ENCODE results near the gene KLF13.

The KLF13 gene

DNA sequence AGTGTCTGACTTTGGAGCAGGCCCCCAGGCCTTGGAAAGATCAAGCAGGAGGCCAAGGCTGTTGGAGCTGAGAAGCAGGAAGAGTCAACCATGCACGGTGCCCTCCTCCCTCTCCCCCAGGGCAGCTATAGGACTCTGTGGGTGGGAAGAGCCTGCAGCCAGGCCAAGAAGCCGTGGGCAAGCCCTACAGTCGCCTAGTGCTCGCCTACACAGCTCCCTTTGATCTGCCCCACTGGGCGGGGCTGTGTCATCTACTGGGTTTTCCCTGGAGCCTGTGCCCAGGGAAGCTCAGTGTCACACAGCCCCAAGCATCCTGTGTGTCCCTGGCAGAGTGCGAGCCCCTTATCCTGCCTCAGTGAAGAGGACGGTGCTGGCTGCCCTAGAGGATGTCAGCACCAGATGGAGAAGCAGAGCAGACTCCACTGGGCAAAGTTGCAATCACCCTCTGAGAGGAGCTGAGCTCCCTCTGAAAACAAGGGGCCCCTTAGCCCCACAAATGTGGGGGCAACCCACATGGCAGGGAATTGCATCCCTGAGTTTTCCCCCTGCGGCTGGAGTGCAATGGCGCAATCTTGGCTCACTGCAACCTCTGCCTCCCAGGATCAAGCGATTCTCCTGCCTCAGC lies 72.2 kb downstream of the KLF13 start:
- TF ChIP-seq, protein P1, sequence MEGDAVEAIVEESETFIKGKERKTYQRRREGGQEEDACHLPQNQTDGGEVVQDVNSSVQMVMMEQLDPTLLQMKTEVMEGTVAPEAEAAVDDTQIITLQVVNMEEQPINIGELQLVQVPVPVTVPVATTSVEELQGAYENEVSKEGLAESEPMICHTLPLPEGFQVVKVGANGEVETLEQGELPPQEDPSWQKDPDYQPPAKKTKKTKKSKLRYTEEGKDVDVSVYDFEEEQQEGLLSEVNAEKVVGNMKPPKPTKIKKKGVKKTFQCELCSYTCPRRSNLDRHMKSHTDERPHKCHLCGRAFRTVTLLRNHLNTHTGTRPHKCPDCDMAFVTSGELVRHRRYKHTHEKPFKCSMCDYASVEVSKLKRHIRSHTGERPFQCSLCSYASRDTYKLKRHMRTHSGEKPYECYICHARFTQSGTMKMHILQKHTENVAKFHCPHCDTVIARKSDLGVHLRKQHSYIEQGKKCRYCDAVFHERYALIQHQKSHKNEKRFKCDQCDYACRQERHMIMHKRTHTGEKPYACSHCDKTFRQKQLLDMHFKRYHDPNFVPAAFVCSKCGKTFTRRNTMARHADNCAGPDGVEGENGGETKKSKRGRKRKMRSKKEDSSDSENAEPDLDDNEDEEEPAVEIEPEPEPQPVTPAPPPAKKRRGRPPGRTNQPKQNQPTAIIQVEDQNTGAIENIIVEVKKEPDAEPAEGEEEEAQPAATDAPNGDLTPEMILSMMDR (IDR thresholded peaks at IDR 0.05; ENCODE audit: extremely low read depth, insufficient read depth, missing control alignments) = no peak
- in situ Hi-C loops (cut with MboI; ENCODE audit: low pct_unique_long_range_greater_than_20kb, low sequenced_read_pairs, unreplicated experiment) = no loop called here
- DNase-seq (ENCODE audit: low spot score) = peak; percentile 21

DNA sequence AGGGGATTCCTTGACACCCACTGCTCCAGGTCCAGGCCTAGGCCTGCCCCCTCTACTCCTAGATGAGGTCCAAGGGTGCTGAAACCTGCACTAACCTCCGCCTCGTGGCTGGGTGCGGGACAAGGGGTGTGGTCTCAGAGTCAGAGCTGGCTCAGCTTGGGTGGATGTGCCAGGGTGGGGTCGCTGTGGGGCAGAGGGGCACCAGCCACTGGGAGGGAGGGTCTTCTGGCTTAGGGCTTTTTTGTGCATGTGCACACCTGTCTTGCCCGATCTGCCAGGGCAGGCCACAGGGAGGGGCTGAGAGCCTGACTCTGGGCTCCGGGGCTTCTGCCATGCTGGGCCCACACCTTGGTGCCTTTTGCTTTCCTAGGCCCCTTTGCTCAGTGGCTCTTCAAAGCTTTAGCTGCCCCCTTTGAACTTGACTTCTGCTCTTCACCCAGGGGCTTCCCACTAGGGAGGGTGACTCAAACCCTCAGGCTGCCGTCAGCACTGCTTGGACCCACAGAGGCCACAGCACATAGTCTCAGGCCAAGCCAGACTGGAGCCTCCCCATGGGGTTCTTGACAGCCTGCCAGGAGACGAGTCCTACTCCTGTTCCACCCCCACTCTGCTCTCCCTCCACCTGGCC lies 73.0 kb downstream of the KLF13 start:
- DNase-seq (ENCODE audit: low spot score) = peak; percentile 30
- in situ Hi-C loops (cut with MboI; ENCODE audit: low pct_unique_long_range_greater_than_20kb, low sequenced_read_pairs, unreplicated experiment) = no loop called here
- TF ChIP-seq, protein P1 (IDR thresholded peaks at IDR 0.05; ENCODE audit: extremely low read depth, insufficient read depth, missing control alignments) = no peak

DNA sequence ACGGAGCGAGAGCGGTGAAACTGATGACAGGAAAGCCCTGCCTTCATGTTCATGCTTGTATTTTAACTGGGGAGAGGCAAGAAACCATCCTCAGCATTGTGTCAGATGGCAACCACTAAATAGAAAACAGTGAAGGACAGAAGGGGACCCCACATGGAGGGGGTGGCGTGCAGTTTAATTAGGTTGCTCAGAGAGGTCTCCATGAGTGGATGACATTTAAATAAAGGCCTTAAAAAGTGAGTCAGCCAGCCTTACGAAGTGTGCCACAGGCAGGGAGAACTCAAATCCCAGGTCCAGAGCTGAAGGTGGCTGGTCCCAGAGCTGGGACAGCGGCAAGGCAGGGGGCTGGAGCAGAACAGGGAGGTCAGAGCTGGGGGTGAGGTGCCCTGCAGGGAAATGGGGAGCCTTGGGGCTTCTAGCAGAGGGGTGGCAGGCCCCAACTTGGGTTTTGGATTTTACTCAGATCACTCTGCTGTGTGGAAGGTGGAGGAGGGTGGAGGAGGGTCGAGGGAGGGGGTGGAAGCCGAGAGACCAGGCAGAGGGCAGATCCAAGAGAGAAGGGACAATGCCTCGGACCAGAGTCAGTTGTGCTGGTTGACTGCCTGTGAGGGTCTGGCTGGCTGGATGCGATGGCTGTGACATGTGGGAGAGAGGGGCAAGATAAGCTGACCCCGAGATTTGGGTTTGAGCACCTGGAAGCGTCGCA lies 73.7 kb downstream of the KLF13 start:
- in situ Hi-C loops (cut with MboI; ENCODE audit: low pct_unique_long_range_greater_than_20kb, low sequenced_read_pairs, unreplicated experiment) = no loop called here
- DNase-seq (ENCODE audit: low spot score) = no peak
- TF ChIP-seq, protein P1 (IDR thresholded peaks at IDR 0.05; ENCODE audit: extremely low read depth, insufficient read depth, missing control alignments) = no peak

DNA sequence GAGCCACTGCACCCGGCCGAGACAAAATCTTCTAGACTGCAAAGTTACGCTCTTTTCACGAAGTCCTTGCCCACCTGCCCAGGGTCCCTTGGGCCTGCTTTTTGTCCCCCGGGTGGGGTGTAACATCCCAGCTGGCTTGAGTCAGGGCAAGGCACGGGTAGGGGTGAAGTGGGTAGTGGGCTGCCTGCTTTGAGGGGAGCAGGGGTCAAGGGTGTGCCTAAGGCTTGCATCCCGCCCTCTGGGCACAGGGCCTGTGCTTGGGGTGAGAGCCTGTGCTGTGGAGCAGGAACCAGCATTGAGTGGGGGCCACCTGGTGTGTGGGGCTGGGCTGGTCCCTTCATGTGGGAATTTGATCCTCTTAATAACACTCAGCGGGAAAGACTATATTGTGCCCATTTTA lies 74.6 kb downstream of the KLF13 start:
- DNase-seq (ENCODE audit: low spot score) = no peak
- in situ Hi-C loops (cut with MboI; ENCODE audit: low pct_unique_long_range_greater_than_20kb, low sequenced_read_pairs, unreplicated experiment) = no loop called here
- TF ChIP-seq, protein P1 (IDR thresholded peaks at IDR 0.05; ENCODE audit: extremely low read depth, insufficient read depth, missing control alignments) = no peak

DNA sequence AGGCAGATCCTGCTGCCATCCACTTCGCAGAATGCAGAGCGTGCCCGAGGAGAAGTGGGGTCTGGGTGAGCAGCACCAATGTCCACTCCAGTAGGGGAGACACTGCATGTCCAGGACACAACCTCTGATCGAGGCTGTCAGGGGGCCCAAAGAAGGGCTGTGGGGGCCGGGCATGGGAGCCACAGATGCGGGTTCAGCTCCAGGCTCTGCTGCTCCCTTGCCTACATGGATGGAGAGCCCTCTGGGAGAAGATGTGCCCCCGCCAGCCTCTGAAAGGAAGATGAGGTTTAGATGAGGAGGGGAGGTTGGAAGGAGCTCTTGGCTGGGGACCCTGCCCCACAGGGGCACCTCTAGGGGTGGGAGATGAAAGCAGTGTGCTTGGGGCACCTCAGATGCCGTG lies 75.4 kb downstream of the KLF13 start:
- DNase-seq (ENCODE audit: low spot score) = no peak
- in situ Hi-C loops (cut with MboI; ENCODE audit: low pct_unique_long_range_greater_than_20kb, low sequenced_read_pairs, unreplicated experiment) = no loop called here
- TF ChIP-seq, protein P1 (IDR thresholded peaks at IDR 0.05; ENCODE audit: extremely low read depth, insufficient read depth, missing control alignments) = no peak

DNA sequence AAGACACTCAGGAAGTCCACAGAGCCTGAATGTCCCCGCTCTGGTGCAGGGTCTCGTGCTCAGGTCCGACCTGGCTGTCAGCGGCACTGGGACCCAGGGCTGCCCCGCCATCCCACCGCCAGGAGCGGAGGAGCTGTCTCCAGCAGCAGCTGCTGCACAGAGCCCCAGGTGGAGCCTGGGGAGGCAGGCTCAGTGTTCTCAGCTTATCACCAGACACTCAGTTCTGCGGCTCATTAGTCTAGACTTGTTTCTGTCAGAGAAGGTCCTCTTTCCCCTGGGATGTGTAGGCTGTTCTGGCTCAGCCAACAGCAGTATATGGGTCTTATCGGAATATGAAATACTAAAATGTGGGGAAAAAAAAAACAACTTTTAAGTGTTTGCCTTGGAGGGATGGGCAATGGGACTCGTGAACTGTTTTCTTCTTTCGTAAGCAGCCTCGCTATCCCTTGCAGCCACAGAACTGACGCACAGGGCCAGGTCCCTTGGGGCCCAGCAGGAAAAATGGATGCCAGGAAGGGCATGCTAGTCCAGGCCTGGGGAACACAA lies 75.9 kb downstream of the KLF13 start:
- in situ Hi-C loops (cut with MboI; ENCODE audit: low pct_unique_long_range_greater_than_20kb, low sequenced_read_pairs, unreplicated experiment) = no loop called here
- TF ChIP-seq, protein P1 (IDR thresholded peaks at IDR 0.05; ENCODE audit: extremely low read depth, insufficient read depth, missing control alignments) = no peak
- no peak for DNase-seq (ENCODE audit: low spot score)

Measured in GM13977 (cell line).